Vagina (tissue), 2 donors: ENCODE results near the gene SLC44A1.

Experiments
- POLR2A ChIP-seq, 2 donors: fragments of 450-650 bp; IDR thresholded peaks; one replicate each; pipeline ENCODE4 v1.6.1; 2017; ENCODE audit warnings: antibody characterized with exemption in 2 of 2, mild to moderate bottlenecking in 2 of 2, moderate library complexity in 2 of 2
- POLR2AphosphoS5 ChIP-seq, 2 donors: sonication (generic); formaldehyde crosslinking; IDR thresholded peaks; one replicate each; pipeline ENCODE4 v1.9.0; 2017; ENCODE audit warnings: antibody characterized with exemption in 2 of 2, mild to moderate bottlenecking in 2 of 2, low read depth in 1 of 2; ENCODE audit not compliant: insufficient read depth in 1 of 2
- TF ChIP-seq, protein P1 (sequence below), 3 experiments: fragments of 450-650 bp in 2 of 3; fragments of 200-600 bp in 1 of 3; sonication (generic) in 1 of 3; IDR thresholded peaks; one replicate each; pipeline ENCODE4 v1.5.1; 2017 to 2019; ENCODE audit warnings: antibody characterized with exemption in 3 of 3, mild to moderate bottlenecking in 2 of 3, moderate library complexity in 2 of 3

DNA sequence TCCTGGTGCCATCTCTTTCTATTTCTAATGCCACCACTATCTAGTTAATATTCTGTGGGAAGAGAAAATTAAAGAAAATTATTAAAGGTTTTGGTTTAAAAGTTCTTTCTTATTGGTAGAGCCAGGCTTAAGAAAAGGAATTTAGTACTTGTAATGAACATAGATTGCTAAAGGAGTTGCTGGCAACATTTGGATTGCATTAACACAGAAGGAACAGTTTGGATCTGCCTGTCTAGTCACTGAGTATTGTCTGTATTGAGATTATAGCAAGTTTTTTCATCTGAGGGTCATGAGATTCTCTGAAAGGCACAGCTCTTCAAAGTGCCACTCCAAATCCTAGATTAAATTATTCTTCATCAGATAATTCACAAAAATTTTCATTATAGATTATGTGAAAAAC lies 235.4 kb downstream of the SLC44A1 start:
- TF ChIP-seq, protein P1, sequence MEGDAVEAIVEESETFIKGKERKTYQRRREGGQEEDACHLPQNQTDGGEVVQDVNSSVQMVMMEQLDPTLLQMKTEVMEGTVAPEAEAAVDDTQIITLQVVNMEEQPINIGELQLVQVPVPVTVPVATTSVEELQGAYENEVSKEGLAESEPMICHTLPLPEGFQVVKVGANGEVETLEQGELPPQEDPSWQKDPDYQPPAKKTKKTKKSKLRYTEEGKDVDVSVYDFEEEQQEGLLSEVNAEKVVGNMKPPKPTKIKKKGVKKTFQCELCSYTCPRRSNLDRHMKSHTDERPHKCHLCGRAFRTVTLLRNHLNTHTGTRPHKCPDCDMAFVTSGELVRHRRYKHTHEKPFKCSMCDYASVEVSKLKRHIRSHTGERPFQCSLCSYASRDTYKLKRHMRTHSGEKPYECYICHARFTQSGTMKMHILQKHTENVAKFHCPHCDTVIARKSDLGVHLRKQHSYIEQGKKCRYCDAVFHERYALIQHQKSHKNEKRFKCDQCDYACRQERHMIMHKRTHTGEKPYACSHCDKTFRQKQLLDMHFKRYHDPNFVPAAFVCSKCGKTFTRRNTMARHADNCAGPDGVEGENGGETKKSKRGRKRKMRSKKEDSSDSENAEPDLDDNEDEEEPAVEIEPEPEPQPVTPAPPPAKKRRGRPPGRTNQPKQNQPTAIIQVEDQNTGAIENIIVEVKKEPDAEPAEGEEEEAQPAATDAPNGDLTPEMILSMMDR (IDR thresholded peaks at IDR 0.05) = no peak
- TF ChIP-seq POLR2A (IDR thresholded peaks at IDR 0.05) (no peak), POLR2AphosphoS5 (IDR thresholded peaks at IDR 0.05; ENCODE audit: insufficient read depth in 1 of 2, low read depth in 1 of 2) (no peak)
